HCT116 (cell line): ENCODE results near the gene SF3B5.

Source experiments
- CEBPB ChIP-seq: IDR thresholded peaks from 2 replicates; pipeline ENCODE4 v1.6.1; 2012; ENCODE audit warnings: low read depth
- CTCF ChIP-seq, 3 experiments: fragments of 200-600 bp in 1 of 3; sonication (generic) in 1 of 3; IDR thresholded peaks in 2 of 3; conservative IDR thresholded peaks in 1 of 3; 2 replicates each; pipeline ENCODE4 v1.5.1; 2012 to 2017; ENCODE audit warnings: low read depth in 2 of 3, low read length in 2 of 3, antibody characterized with exemption in 1 of 3, borderline replicate concordance in 1 of 3, control low read depth in 1 of 3, mild to moderate bottlenecking in 1 of 3, mixed read lengths in 1 of 3, mixed run types in 1 of 3, moderate library complexity in 1 of 3; ENCODE audit not compliant: insufficient read depth in 1 of 3
- EGR1 ChIP-seq: IDR thresholded peaks from 2 replicates; pipeline ENCODE4 v1.6.1; 2012; ENCODE audit warnings: low read depth
- EZH2 ChIP-seq: fragments of 200-600 bp; sonication (generic); IDR thresholded peaks from 2 replicates; pipeline ENCODE4 v1.6.1; 2017; ENCODE audit warnings: antibody characterized with exemption, mixed run types
- EZH2phosphoT487 ChIP-seq: fragments of 200-600 bp; IDR thresholded peaks from 2 replicates; pipeline ENCODE4 v1.6.1; 2018; ENCODE audit warnings: antibody characterized with exemption, borderline replicate concordance
- MAX ChIP-seq: IDR thresholded peaks from 2 replicates; pipeline ENCODE4 v1.6.1; 2012
- POLR2A ChIP-seq: IDR thresholded peaks from 2 replicates; pipeline ENCODE4 v1.7.0; 2011; ENCODE audit warnings: borderline replicate concordance; ENCODE audit not compliant: insufficient read depth, insufficient read length; ENCODE audit errors: extremely low read depth
- POLR2AphosphoS5 ChIP-seq: IDR thresholded peaks from 2 replicates; pipeline ENCODE4 v1.6.1; 2011; ENCODE audit warnings: mild to moderate bottlenecking, low read depth, low read length, moderate library complexity
- RAD21 ChIP-seq: IDR thresholded peaks from 2 replicates; pipeline ENCODE4 v1.6.1; 2012; ENCODE audit warnings: low read depth, mild to moderate bottlenecking
- REST ChIP-seq: IDR thresholded peaks from 2 replicates; pipeline ENCODE4 v1.6.1; 2012; ENCODE audit warnings: low read depth
- SIN3A ChIP-seq: IDR thresholded peaks from 2 replicates; pipeline ENCODE4 v1.6.1; 2012; ENCODE audit warnings: low read depth
- TCF7L2 ChIP-seq: IDR thresholded peaks from 2 replicates; pipeline ENCODE4 v1.7.0; 2011; ENCODE audit warnings: borderline replicate concordance, inconsistent platforms; ENCODE audit not compliant: insufficient read depth, insufficient read length; ENCODE audit errors: extremely low read depth
- YY1 ChIP-seq: IDR thresholded peaks from 2 replicates; pipeline ENCODE4 v1.6.1; 2011; ENCODE audit warnings: low read length, low read depth, moderate library complexity, mild to moderate bottlenecking; ENCODE audit not compliant: insufficient replicate concordance; ENCODE audit errors: extremely low read depth
- ZNF274 ChIP-seq: fragments of 200-500 bp; sonication (Bioruptor generic); IDR thresholded peaks from 2 replicates; pipeline ENCODE4 v1.6.1; 2014; ENCODE audit warnings: mild to moderate bottlenecking, low read depth, low read length, inconsistent platforms

- TF ChIP-seq POLR2AphosphoS5: no peak
- TF ChIP-seq SIN3A: no peak
- no peak for TF ChIP-seq CTCF (IDR thresholded peaks at IDR 0.05 in 2 of 3, conservative IDR thresholded peaks at IDR 0.05 in 1 of 3; ENCODE audit: borderline replicate concordance in 1 of 3, insufficient read depth in 1 of 3, low read depth in 2 of 3, low read length in 2 of 3)
- no peak for TF ChIP-seq POLR2A
- no peak for TF ChIP-seq TCF7L2
- no peak for TF ChIP-seq EGR1
- no peak for TF ChIP-seq ZNF274
- TF ChIP-seq EZH2: no peak
- TF ChIP-seq RAD21: no peak
- TF ChIP-seq EZH2phosphoT487: no peak
- TF ChIP-seq MAX: no peak
- no peak for TF ChIP-seq YY1
- no peak for TF ChIP-seq CEBPB
- no peak for TF ChIP-seq REST
These were observed 30.1 kb downstream of the SF3B5 start for GRCh38 chr6:144065213-144065660.
